Measurements from ENCODE around the gene IL1RL2.

IL1RL2 gene

GRCh38 chr2:102186791-102187495 is at the start of gene IL1RL2:
Gene IL1RL2 (plus strand): TSS chr2:102187023. CDS start chr2:102187868, 845 bp downstream.
- FAIRE-seq: no peak

GRCh38 chr2:102137138-102137537 is 49.7 kb upstream of the IL1RL2 start:
- no peak for FAIRE-seq

GRCh38 chr2:102138331-102138730 is 48.5 kb upstream of the IL1RL2 start:
- FAIRE-seq: no peak

GRCh38 chr2:102139851-102140250 is 47.0 kb upstream of the IL1RL2 start:
- no peak for FAIRE-seq

- no peak for FAIRE-seq
These were observed 46.4 kb upstream of the IL1RL2 start for GRCh38 chr2:102140377-102140776.

GRCh38 chr2:102141011-102141943 is 45.5 kb upstream of the IL1RL2 start:
- no peak for FAIRE-seq

- FAIRE-seq: no peak
These were observed 44.6 kb upstream of the IL1RL2 start, which contains the start of gene IL1R1 for GRCh38 chr2:102141970-102142828. Gene IL1R1 (plus strand): TSS chr2:102142746. CDS start chr2:102157725, 14,979 bp downstream.

GRCh38 chr2:102142829-102143449 is 43.9 kb upstream of the IL1RL2 start:
- FAIRE-seq: no peak

GRCh38 chr2:102143450-102143985 is 43.3 kb upstream of the IL1RL2 start:
- FAIRE-seq: no peak

GRCh38 chr2:102144128-102144527 is 42.7 kb upstream of the IL1RL2 start:
- no peak for FAIRE-seq

- FAIRE-seq: no peak
These were observed 41.7 kb upstream of the IL1RL2 start for GRCh38 chr2:102145107-102145506.

GRCh38 chr2:102145934-102146333 is 40.9 kb upstream of the IL1RL2 start:
- FAIRE-seq: no peak

- no peak for FAIRE-seq
These were observed 38.9 kb upstream of the IL1RL2 start for GRCh38 chr2:102147935-102148334.

- FAIRE-seq: no peak
These were observed 37.6 kb upstream of the IL1RL2 start for GRCh38 chr2:102149243-102149642.

- FAIRE-seq: no peak
These were observed 37.0 kb upstream of the IL1RL2 start for GRCh38 chr2:102149644-102150455.

- no peak for FAIRE-seq
These were observed 32.5 kb upstream of the IL1RL2 start for GRCh38 chr2:102154364-102154763.

- no peak for FAIRE-seq
These were observed 31.7 kb upstream of the IL1RL2 start for GRCh38 chr2:102154946-102155702.

GRCh38 chr2:102155703-102156515 is 30.9 kb upstream of the IL1RL2 start:
- FAIRE-seq: no peak

- FAIRE-seq: no peak
These were observed 28.6 kb upstream of the IL1RL2 start for GRCh38 chr2:102158011-102158755.
